Mesangial cell (primary cell): Measurements from ENCODE around the gene OOSP4A. TPM values are rescaled to one million over a fixed set of nuclear protein-coding genes. Genes with fewer than 3 reads are reported as not detected.

ENCODE experiments used
- total RNA-seq: library from RNA; depleted of rRNA; stranded (reverse); fragments of >200 nt; gene quantifications from 2 replicates; pipeline ENCODE4 v1.2.3, GENCODE V29; 2015

Gene OOSP4A
- not detected in 2 replicates for total RNA-seq

DNA sequence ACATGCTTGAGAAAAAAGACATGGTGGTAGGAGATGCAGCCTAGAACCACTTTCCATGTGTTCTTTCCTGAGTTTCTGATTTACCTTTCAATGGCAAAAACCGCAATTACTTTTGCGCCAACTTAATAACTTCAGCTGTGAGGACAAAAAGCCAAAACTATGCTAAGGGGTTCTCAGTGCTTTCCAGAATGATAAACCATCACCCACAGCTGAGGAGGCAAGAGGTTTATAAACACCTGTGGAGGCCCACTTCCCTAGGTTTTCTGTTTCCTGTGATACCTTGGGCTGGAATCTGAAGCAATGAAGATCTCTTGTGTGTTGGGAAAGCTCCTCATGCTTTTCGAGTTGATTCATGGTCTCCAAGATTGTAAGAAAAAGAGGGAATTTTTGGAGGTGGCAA is at the start of gene OOSP4A:
Gene OOSP4A (plus strand): TSS at position 301 of the 400 bp plus-strand sequence. CDS start 0 bp downstream, at position 301.

DNA sequence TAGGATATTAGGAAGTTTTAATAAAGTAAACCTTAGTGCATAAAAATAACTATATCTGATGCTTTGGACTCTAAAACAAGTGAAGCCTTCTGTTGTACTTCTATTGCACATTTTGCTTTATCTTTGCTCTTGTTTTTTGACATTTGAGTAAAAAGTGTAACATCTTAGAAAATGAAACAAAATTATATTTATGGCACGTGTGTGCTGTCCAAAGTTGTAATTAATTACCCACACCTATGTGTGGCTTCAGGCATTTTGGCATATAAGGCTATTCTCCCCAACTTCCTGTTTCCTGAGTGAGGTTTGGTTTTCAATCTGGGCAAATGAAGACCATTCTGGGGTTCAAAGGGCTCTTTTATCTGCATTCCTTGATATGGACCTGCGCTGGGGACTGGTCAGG is 25.7 kb upstream of the OOSP4A start, which contains the start of gene OOSP1:
Gene OOSP1 (plus strand): TSS at position 301 of the 400 bp plus-strand sequence. CDS start 23 bp downstream, at position 324.

DNA sequence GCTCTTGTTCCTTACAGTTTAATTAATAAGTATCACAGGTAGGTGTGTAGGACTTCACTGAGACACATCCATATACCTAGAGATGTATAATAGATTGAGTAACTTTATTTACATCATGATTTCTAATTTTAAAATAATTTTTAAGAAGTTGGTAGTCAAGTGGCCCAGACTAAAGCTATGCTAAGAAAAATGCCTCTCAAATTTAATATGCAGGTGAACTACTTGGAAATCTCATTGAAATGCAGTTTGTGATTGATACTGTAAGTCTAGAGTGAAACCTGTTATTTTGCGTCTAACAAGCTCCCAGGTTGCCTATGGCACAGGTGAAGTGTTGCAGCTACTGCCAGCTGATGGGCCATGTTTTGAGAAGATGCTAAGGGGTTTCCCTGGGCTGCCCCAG is 53.0 kb downstream of the OOSP4A start, which contains the start of gene OOSP4B:
Gene OOSP4B (plus strand): TSS at position 301 of the 400 bp plus-strand sequence.

Other genes with a start within 250 kb of the OOSP4A start
- 19.7 and 48.4 TPM in 2 replicates for gene STX3, start 208.7 kb upstream of the OOSP4A start, total RNA-seq
- 38.2 and 55.6 TPM in 2 replicates for gene MRPL16, start 153.3 kb upstream of the OOSP4A start, total RNA-seq
- gene CBLIF, start 118.5 kb upstream of the OOSP4A start, total RNA-seq, result not detected in 2 replicates
- gene TCN1, start 97.5 kb upstream of the OOSP4A start, total RNA-seq, result not detected in 2 replicates
- not detected in 2 replicates for gene OOSP3, start 85.3 kb upstream of the OOSP4A start, total RNA-seq
- gene OOSP1, start 25.6 kb upstream of the OOSP4A start, total RNA-seq, result not detected in 2 replicates
- not detected in 2 replicates for gene OOSP4B, start 53.1 kb downstream of the OOSP4A start, total RNA-seq
- gene OOSP2, start 76.4 kb downstream of the OOSP4A start, total RNA-seq, result not detected in 2 replicates
- gene MS4A3, start 92.6 kb downstream of the OOSP4A start, total RNA-seq, result not detected in 2 replicates
- not detected in 2 replicates for gene MS4A2, start 124.6 kb downstream of the OOSP4A start, total RNA-seq
- not detected in 2 replicates for gene MS4A6A, start 219.1 kb downstream of the OOSP4A start, total RNA-seq